ENCODE results near the gene FAM53A. TPM values are rescaled to one million over a fixed set of nuclear protein-coding genes. Genes with fewer than 3 reads are reported as not detected.

Gene FAM53A
- polyA plus RNA-seq, 2 of the 4 experiments (the other 2 are of a cell fraction) = 0.87 to 1.2 TPM

GRCh38 chr4:1596393-1596792 is 87.7 kb downstream of the FAM53A start:
- H3K27ac ChIP-seq = no peak overlapping the region
- FAIRE-seq = no peak
- TF ChIP-seq SMC3 (IDR thresholded peaks at IDR 0.05) = no peak
- TF ChIP-seq FOSL2 (IDR thresholded peaks at IDR 0.05) = no peak
- no peak for TF ChIP-seq FOSL2 (CRISPR knock-in tag; IDR thresholded peaks at IDR 0.05)
- TF ChIP-seq MYC (IDR thresholded peaks at IDR 0.05; ENCODE audit: borderline replicate concordance, low read length) = no peak
- no peak for TF ChIP-seq JUNB (IDR thresholded peaks at IDR 0.05)
- TF ChIP-seq CBX8 (IDR thresholded peaks at IDR 0.05) = no peak
- TF ChIP-seq, protein P1, sequence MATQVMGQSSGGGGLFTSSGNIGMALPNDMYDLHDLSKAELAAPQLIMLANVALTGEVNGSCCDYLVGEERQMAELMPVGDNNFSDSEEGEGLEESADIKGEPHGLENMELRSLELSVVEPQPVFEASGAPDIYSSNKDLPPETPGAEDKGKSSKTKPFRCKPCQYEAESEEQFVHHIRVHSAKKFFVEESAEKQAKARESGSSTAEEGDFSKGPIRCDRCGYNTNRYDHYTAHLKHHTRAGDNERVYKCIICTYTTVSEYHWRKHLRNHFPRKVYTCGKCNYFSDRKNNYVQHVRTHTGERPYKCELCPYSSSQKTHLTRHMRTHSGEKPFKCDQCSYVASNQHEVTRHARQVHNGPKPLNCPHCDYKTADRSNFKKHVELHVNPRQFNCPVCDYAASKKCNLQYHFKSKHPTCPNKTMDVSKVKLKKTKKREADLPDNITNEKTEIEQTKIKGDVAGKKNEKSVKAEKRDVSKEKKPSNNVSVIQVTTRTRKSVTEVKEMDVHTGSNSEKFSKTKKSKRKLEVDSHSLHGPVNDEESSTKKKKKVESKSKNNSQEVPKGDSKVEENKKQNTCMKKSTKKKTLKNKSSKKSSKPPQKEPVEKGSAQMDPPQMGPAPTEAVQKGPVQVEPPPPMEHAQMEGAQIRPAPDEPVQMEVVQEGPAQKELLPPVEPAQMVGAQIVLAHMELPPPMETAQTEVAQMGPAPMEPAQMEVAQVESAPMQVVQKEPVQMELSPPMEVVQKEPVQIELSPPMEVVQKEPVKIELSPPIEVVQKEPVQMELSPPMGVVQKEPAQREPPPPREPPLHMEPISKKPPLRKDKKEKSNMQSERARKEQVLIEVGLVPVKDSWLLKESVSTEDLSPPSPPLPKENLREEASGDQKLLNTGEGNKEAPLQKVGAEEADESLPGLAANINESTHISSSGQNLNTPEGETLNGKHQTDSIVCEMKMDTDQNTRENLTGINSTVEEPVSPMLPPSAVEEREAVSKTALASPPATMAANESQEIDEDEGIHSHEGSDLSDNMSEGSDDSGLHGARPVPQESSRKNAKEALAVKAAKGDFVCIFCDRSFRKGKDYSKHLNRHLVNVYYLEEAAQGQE (IDR thresholded peaks at IDR 0.05) = no peak
- TF ChIP-seq EHF (CRISPR knock-in tag; IDR thresholded peaks at IDR 0.05) = no peak
- TF ChIP-seq RARB (CRISPR knock-in tag; IDR thresholded peaks at IDR 0.05) = no peak
- TF ChIP-seq, protein P2, sequence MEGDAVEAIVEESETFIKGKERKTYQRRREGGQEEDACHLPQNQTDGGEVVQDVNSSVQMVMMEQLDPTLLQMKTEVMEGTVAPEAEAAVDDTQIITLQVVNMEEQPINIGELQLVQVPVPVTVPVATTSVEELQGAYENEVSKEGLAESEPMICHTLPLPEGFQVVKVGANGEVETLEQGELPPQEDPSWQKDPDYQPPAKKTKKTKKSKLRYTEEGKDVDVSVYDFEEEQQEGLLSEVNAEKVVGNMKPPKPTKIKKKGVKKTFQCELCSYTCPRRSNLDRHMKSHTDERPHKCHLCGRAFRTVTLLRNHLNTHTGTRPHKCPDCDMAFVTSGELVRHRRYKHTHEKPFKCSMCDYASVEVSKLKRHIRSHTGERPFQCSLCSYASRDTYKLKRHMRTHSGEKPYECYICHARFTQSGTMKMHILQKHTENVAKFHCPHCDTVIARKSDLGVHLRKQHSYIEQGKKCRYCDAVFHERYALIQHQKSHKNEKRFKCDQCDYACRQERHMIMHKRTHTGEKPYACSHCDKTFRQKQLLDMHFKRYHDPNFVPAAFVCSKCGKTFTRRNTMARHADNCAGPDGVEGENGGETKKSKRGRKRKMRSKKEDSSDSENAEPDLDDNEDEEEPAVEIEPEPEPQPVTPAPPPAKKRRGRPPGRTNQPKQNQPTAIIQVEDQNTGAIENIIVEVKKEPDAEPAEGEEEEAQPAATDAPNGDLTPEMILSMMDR (IDR thresholded peaks at IDR 0.05) = no peak
- TF ChIP-seq ELK1 (IDR thresholded peaks at IDR 0.05; ENCODE audit: low read depth, low read length) = no peak
- no peak for TF ChIP-seq ZNF302 (CRISPR knock-in tag; IDR thresholded peaks at IDR 0.05)
- no peak for TF ChIP-seq E2F6 (IDR thresholded peaks at IDR 0.05; ENCODE audit: borderline replicate concordance, low read depth)
- no peak for TF ChIP-seq RAD21 (conservative IDR thresholded peaks at IDR 0.05 in 1 of 2, IDR thresholded peaks at IDR 0.05 in 1 of 2)
- TF ChIP-seq ZC3H11A (IDR thresholded peaks at IDR 0.05) = no peak
- no peak for TF ChIP-seq BHLHE40 (IDR thresholded peaks at IDR 0.05; ENCODE audit: low read depth, low read length)
- TF ChIP-seq CBX2 (IDR thresholded peaks at IDR 0.05; ENCODE audit: borderline replicate concordance, low read depth) = no peak
- peaks cover 1% of the 10 kb centered on the region; the same call in 1 of the 3 replicates for H3K9me3 ChIP-seq
- no peak for DNase-seq (ENCODE audit: low read depth in 1 of 2, low spot score in 1 of 2)
- ChIA-PET POLR2A (no interaction called here), CTCF (no interaction called here)
- no peak overlapping the region for H3K4me3 ChIP-seq
- H3K4me1 ChIP-seq = no peaks in the 10 kb centered on the region
- 89% methylated on average over 11 of the region's 16 CpGs for WGBS (ENCODE audit: missing lambda C conversion rate)
- no peak for ATAC-seq
- H3K4me2 ChIP-seq = no peak overlapping the region

- FAIRE-seq = no peak
- WGBS (ENCODE audit: missing lambda C conversion rate) = 85% methylated on average over 4 of the region's 10 CpGs
- CTCF ChIA-PET = no interaction called here
These were observed 88.3 kb downstream of the FAM53A start for GRCh38 chr4:1595789-1596325.

More at GRCh38 chr4:1595789-1596325, 88.3 kb downstream of the FAM53A start:
- no peak overlapping the region for H3K27ac ChIP-seq
- no peak for DNase-seq (ENCODE audit: low read depth in 1 of 2, low spot score in 1 of 2)
- TF ChIP-seq, protein P3, sequence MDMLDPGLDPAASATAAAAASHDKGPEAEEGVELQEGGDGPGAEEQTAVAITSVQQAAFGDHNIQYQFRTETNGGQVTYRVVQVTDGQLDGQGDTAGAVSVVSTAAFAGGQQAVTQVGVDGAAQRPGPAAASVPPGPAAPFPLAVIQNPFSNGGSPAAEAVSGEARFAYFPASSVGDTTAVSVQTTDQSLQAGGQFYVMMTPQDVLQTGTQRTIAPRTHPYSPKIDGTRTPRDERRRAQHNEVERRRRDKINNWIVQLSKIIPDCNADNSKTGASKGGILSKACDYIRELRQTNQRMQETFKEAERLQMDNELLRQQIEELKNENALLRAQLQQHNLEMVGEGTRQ (IDR thresholded peaks at IDR 0.05) = no peak
- no peak for TF ChIP-seq BCL3 (IDR thresholded peaks at IDR 0.05)
- no peak for TF ChIP-seq GATA3 (IDR thresholded peaks at IDR 0.05; ENCODE audit: borderline replicate concordance)
- TF ChIP-seq EHF (CRISPR knock-in tag; IDR thresholded peaks at IDR 0.05) = no peak
- no peak for TF ChIP-seq ZC3H11A (IDR thresholded peaks at IDR 0.05)
- no peak for TF ChIP-seq KDM1A (IDR thresholded peaks at IDR 0.05; ENCODE audit: low read depth)
- TF ChIP-seq HOXA7 (CRISPR knock-in tag; IDR thresholded peaks at IDR 0.05) = no peak
- H3K4me3 ChIP-seq = no peak overlapping the region
- no peak for ATAC-seq
- no peak overlapping the region for H3K4me2 ChIP-seq
- POLR2A ChIA-PET = no interaction called here
- H3K9me3 ChIP-seq = peaks cover 6% of the 10 kb centered on the region; the same call in 1 of the 3 replicates
- H3K4me1 ChIP-seq = no peaks in the 10 kb centered on the region

Data from A549 (cell line).